GM19324 (cell line): Measurements from ENCODE around the gene HEXIM1.
A peak's percentile ranks its signal among the peaks of the same experiment; 100 is the strongest.

ENCODE experiments used
- ATAC-seq: cut with Tn5 transposase; IDR thresholded peaks from one replicate; pipeline ENCODE4 v1.9.1; 2021; ENCODE audit warnings: mild to moderate bottlenecking, moderate library complexity; ENCODE audit not compliant: unreplicated experiment, low FRiP score

The HEXIM1 gene

GRCh38 chr17:45148183-45149036, at the start of gene HEXIM1:
Gene HEXIM1 (plus strand): TSS chr17:45148475. CDS start chr17:45149191, 716 bp downstream.
- peak; percentile 77 for ATAC-seq

- no peak for ATAC-seq
These were observed 49.2 kb upstream of the HEXIM1 start for GRCh38 chr17:45098869-45099616.

GRCh38 chr17:45101546-45101882, 46.8 kb upstream of the HEXIM1 start:
- ATAC-seq: no peak

GRCh38 chr17:45101883-45102811, 46.1 kb upstream of the HEXIM1 start:
- ATAC-seq: no peak

GRCh38 chr17:45102856-45103255, 45.4 kb upstream of the HEXIM1 start:
- ATAC-seq: no peak

- ATAC-seq: no peak
These were observed 44.9 kb upstream of the HEXIM1 start for GRCh38 chr17:45103269-45103795.

GRCh38 chr17:45104029-45104428, 44.2 kb upstream of the HEXIM1 start:
- no peak for ATAC-seq

GRCh38 chr17:45104497-45104896, 43.8 kb upstream of the HEXIM1 start:
- ATAC-seq: no peak

GRCh38 chr17:45104907-45105624, 43.2 kb upstream of the HEXIM1 start:
- ATAC-seq: no peak

- no peak for ATAC-seq
These were observed 42.2 kb upstream of the HEXIM1 start for GRCh38 chr17:45106096-45106495.

GRCh38 chr17:45106582-45106981, 41.7 kb upstream of the HEXIM1 start:
- ATAC-seq: no peak

- no peak for ATAC-seq
These were observed 40.8 kb upstream of the HEXIM1 start for GRCh38 chr17:45107293-45108010.

GRCh38 chr17:45108051-45108450, 40.2 kb upstream of the HEXIM1 start:
- ATAC-seq: no peak

- ATAC-seq: no peak
These were observed 39.4 kb upstream of the HEXIM1 start for GRCh38 chr17:45108595-45109521.

GRCh38 chr17:45110676-45111611, 37.3 kb upstream of the HEXIM1 start:
- ATAC-seq: no peak

- ATAC-seq: no peak
These were observed 36.4 kb upstream of the HEXIM1 start for GRCh38 chr17:45111850-45112249.
